K562 (cell line): Measurements from ENCODE around the gene GNPTAB. TPM values are rescaled to one million over a fixed set of nuclear protein-coding genes. Genes with fewer than 3 reads are reported as not detected.
A peak's percentile ranks its signal among the peaks of the same experiment; 100 is the strongest.

Experiments
- DMBX1 ChIP-seq: fragments of 250-450 bp; sonication (Bioruptor Pico); IDR thresholded peaks from 2 replicates; pipeline ENCODE4 v1.8.0; 2022; ENCODE audit warnings: inconsistent platforms, mild to moderate bottlenecking, moderate library complexity, borderline replicate concordance
- FOXA3 ChIP-seq, 2 experiments: fragments of 450-650 bp in 1 of 2; sonication (generic) in 1 of 2; formaldehyde crosslinking; IDR thresholded peaks in 1 of 2; conservative IDR thresholded peaks in 1 of 2; 2 replicates each; pipeline versions ENCODE4 v1.4.0 to v1.8.0; 2020 to 2022; ENCODE audit warnings: mild to moderate bottlenecking in 2 of 2, missing genetic modification reagents in 1 of 2
- ILF3 ChIP-seq: fragments of 450-650 bp; IDR thresholded peaks from 2 replicates; pipeline ENCODE4 v1.6.1; 2018; ENCODE audit warnings: antibody characterized with exemption, mild to moderate bottlenecking, moderate library complexity, borderline replicate concordance
- KAT2B ChIP-seq: IDR thresholded peaks from one replicate; pipeline ENCODE4 v1.6.1; 2012; ENCODE audit warnings: low read depth, mild to moderate bottlenecking, control low read depth, inconsistent platforms, low read length, moderate library complexity
- L3MBTL2 ChIP-seq: fragments of 450-650 bp; IDR thresholded peaks from 2 replicates; pipeline ENCODE4 v1.6.1; 2016; ENCODE audit warnings: mild to moderate bottlenecking, moderate library complexity
- MGA ChIP-seq: fragments of 450-650 bp; IDR thresholded peaks from 2 replicates; pipeline ENCODE4 v1.6.1; 2016; ENCODE audit warnings: mild to moderate bottlenecking, moderate library complexity
- NR2C1 ChIP-seq, 2 experiments: fragments of 450-650 bp; IDR thresholded peaks; 2 replicates each; pipeline ENCODE4 v1.6.1; 2017; ENCODE audit warnings: mild to moderate bottlenecking in 2 of 2, antibody characterized with exemption in 1 of 2, inconsistent platforms in 1 of 2, missing compliant biosample characterization in 1 of 2, missing genetic modification characterization in 1 of 2
- SAFB2 ChIP-seq: fragments of 200-400 bp; formaldehyde crosslinking; IDR thresholded peaks from 2 replicates; pipeline ENCODE4 v1.6.1; 2018; ENCODE audit warnings: borderline replicate concordance, low read length, low read depth, moderate library complexity; ENCODE audit not compliant: severe bottlenecking
- SMAD3 ChIP-seq: fragments of 450-650 bp; formaldehyde crosslinking; conservative IDR thresholded peaks from 2 replicates; pipeline ENCODE4 v1.4.0; 2020; ENCODE audit warnings: mild to moderate bottlenecking
- SPI1 ChIP-seq: IDR thresholded peaks from 2 replicates; pipeline ENCODE4 v1.6.1; 2011; ENCODE audit warnings: low read depth, low read length, control low read depth, borderline replicate concordance
- ZSCAN32 ChIP-seq: fragments of 450-650 bp; formaldehyde crosslinking; IDR thresholded peaks from 2 replicates; pipeline ENCODE4 v1.4.0; 2020; ENCODE audit warnings: mild to moderate bottlenecking, moderate library complexity
- polyA plus RNA-seq, 8 experiments: library from polyadenylated mRNA; depleted of rRNA in 4 of 8; stranded (reverse) in 5 of 8; unstranded in 3 of 8; fragments of >200 nt; fragmentation: Nextera tagmentation in 2 of 8; fragmentation: Illumina TruSeq in 1 of 8; extraction: Ambion mirVana in 2 of 8; extraction: Trizol in 1 of 8; gene quantifications; 2 replicates each; pipeline versions ENCODE4 v1.2.1 to v1.2.3, GENCODE V29; 2011 to 2014; ENCODE audit warnings: inconsistent platforms in 1 of 8, missing spikeins in 1 of 8
- total RNA-seq, 7 experiments: library from RNA; depleted of rRNA in 6 of 7; stranded (reverse); fragments of >200 nt in 6 of 7; fragmentation: Illumina TruSeq in 2 of 7; extraction: Trizol in 2 of 7; gene quantifications; 2 replicates each; pipeline versions ENCODE4 v1.2.1 to v1.2.3, GENCODE V29; 2011 to 2021; ENCODE audit warnings: low replicate concordance in 1 of 7
- TF ChIP-seq, protein P1 (sequence below), 2 experiments: fragments of 450-650 bp in 1 of 2; IDR thresholded peaks; 2 replicates each; pipeline ENCODE4 v1.6.1; 2011 to 2017; ENCODE audit warnings: low read depth in 2 of 2, antibody characterized with exemption in 1 of 2, borderline replicate concordance in 1 of 2, low read length in 1 of 2, mild to moderate bottlenecking in 1 of 2, mixed read lengths in 1 of 2; ENCODE audit not compliant: control insufficient read depth in 1 of 2

GNPTAB gene
- total and polyA plus RNA-seq, 9 of the 15 experiments (the other 6 are each of a cell fraction or from before 2014, with no cell fraction given): 5.9 to 23.2 (median 19.3) TPM

GRCh38 chr12:101855976-101856375, 25.2 kb upstream of the GNPTAB start (continued):
- TF ChIP-seq ILF3: no peak
- TF ChIP-seq FOXA3 (CRISPR knock-in tag; conservative IDR thresholded peaks at IDR 0.05 in 1 of 2, IDR thresholded peaks at IDR 0.05 in 1 of 2): no peak
- TF ChIP-seq SPI1: peak; percentile 44; the same call in 1 of the 2 replicates
- no peak for TF ChIP-seq SMAD3 (CRISPR knock-in tag)
- no peak for TF ChIP-seq NR2C1 (IDR thresholded peaks at IDR 0.05)
- TF ChIP-seq NR2C1 (tag; IDR thresholded peaks at IDR 0.05): peak; percentile 51; the same call in 1 of the 2 replicates
- no peak for TF ChIP-seq KAT2B
- TF ChIP-seq DMBX1: peak; percentile 73
- TF ChIP-seq MGA: peak; percentile 51
- TF ChIP-seq, protein P1, sequence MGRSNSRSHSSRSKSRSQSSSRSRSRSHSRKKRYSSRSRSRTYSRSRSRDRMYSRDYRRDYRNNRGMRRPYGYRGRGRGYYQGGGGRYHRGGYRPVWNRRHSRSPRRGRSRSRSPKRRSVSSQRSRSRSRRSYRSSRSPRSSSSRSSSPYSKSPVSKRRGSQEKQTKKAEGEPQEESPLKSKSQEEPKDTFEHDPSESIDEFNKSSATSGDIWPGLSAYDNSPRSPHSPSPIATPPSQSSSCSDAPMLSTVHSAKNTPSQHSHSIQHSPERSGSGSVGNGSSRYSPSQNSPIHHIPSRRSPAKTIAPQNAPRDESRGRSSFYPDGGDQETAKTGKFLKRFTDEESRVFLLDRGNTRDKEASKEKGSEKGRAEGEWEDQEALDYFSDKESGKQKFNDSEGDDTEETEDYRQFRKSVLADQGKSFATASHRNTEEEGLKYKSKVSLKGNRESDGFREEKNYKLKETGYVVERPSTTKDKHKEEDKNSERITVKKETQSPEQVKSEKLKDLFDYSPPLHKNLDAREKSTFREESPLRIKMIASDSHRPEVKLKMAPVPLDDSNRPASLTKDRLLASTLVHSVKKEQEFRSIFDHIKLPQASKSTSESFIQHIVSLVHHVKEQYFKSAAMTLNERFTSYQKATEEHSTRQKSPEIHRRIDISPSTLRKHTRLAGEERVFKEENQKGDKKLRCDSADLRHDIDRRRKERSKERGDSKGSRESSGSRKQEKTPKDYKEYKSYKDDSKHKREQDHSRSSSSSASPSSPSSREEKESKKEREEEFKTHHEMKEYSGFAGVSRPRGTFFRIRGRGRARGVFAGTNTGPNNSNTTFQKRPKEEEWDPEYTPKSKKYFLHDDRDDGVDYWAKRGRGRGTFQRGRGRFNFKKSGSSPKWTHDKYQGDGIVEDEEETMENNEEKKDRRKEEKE (IDR thresholded peaks at IDR 0.05; ENCODE audit: borderline replicate concordance in 1 of 2, control insufficient read depth in 1 of 2, low read depth in 2 of 2, low read length in 1 of 2): no peak
- peak; percentile 23; the same call in 1 of the 2 replicates for TF ChIP-seq L3MBTL2
- no peak for TF ChIP-seq ZSCAN32 (CRISPR knock-in tag)
- TF ChIP-seq SAFB2: no peak
